Activated CD8-positive, alpha-beta memory T cell treated with anti-CD3 and anti-CD28 coated beads for 48 hours (primary cell): ENCODE results near the gene SGCA.

ENCODE experiments used
- DNase-seq, 3 experiments: peaks; one replicate each; pipeline ENCODE4 v3.0.0-alpha.2; 2020; ENCODE audit warnings: low read depth in 2 of 3, low spot score in 2 of 3

SGCA gene

DNA sequence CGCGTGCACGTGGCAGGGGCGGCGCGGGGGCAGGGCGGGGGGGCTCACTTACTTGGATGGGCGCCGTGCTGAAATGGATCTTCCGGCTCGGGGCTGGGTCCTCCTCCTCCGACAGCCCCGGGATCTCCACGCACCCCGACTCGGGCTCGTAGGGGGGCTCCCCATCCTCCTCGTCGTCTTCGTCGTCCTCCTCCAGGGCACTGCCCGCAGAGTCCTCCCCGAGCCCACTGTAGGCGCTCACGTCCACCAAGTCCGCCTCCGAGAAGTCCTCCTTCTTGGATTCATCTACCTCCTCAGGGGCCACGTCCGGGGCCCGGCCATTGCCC lies 16.8 kb upstream of the SGCA start:
- no peak for DNase-seq

DNA sequence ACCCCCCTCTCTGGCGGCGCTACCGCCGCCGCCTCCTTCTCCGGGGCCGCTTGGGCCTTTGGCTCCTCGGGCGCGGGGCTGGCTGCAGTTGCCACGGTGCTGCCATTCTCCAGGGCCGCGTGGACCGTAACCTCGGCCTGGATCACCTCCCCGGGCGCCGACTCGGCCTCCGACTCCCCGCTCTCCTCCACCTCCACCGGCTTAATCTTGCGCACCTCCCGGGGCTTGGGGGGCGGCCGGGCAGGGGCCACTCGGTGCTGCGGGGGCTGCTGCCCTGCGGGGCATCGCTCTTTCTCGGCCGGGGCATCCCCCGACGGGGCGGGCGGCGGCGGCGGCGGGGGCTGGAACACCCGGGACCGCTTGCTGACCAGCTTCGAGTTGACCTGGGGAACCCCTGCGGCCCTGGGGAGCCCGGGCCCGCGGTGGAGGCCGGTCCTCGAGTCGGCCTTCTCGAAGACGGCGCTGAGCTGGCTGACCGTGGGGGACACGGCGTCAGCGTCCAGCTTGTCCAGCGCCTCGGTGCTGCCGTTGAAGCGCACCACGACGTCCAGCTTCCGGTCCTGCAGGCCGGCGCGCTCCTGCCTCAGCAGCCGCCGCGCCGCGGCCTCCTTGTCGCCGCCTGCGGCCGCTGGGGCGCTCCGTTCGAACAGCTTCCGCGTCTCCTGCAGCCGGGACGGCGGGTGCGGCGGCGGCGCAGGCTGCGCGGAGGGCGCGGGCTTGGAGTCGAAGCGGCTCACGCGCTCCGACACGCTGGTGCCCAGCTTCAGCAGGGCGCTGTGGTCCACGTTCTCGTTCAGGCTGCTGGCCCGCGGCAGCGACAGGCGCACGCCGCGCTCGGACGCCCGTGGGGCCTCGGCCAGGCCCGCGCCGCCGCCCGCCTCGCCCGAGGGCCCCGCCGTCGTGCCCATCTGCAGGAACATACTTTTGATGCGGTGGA lies 16.1 kb upstream of the SGCA start:
- no peak for DNase-seq

DNA sequence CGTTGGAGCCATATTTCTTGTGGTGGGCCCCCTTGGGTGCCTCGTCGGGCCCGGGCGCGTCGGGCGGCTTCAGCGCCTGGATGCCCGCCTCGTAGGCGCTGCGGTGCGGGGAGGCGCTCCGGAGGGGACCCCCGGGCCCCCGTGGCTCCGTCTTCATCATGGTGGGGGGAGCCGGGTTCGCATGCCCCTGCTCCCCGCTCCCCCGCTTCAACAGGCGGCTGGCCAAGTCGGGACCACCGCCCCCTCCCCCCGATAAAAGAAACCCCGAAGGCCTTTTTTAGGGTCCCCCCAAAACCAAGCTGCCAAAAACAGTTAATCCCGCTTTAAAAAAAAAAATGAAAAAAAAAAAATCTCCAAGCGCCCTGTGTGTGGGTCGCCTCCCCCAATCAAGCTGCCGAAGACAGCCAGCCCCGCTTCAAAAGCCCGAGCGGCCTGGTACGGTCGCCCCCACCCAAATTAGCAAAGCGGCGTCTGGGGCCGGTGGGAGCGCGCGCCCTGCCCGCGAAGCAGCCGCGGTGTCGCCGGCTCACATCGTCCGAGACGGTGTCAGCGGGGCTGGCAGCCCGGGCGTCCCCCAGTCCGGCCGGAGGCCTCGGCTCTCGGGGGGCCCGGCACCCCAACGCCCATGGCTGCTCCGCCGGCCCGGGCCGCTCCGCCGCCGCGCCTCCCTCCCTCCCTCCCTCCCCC lies 15.3 kb upstream of the SGCA start, which contains the start of gene PPP1R9B:
PPP1R9B (minus strand) TSS at position 324 of the 687 bp plus-strand sequence; CDS start at position 160, 164 bp downstream.
- DNase-seq = no peak

DNA sequence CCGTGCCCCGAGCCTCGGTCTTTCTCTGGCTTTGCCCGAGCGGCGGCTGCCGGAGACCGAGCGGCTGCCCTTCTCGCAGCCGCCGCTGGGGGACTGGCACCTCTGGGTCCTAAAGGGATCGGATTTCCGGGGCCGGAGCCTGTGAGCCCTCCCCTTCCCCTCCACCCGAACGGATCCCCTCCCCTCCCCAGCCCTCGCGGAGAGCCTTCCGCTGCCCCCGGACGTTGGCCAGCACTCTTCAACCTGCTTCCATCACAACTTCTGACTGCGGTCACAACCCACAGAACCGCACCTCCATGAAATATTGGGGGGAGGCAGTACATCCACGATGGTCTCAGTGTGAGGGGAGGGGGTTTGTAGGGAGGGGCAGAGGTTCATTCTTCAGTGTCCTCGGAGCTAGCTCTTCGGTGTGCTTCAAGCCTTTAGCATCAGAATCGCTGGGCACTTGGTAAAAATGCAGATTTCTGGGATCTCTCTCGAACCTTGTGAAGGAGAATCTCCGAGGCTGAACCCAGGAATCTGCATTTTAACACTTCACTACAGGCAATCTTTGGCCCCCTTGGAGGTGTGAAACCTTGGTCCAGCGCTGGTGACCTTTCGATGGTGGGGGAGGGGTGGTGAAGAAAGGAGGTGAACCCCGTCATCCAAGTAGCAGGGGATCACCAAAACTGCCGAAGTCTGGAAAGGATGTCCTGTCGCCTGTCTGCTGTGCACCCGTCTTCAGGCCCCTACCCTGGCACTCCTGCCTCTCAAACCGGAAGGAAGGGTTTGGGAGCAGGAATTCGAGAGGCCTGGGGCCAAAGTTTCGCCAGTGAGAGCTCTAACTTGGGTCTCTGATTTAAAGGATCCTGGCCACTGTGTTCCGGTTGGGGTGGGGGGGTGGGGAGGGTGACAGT lies 14.5 kb upstream of the SGCA start:
- peak; percentile 68 to 78 (median 75) for DNase-seq

DNA sequence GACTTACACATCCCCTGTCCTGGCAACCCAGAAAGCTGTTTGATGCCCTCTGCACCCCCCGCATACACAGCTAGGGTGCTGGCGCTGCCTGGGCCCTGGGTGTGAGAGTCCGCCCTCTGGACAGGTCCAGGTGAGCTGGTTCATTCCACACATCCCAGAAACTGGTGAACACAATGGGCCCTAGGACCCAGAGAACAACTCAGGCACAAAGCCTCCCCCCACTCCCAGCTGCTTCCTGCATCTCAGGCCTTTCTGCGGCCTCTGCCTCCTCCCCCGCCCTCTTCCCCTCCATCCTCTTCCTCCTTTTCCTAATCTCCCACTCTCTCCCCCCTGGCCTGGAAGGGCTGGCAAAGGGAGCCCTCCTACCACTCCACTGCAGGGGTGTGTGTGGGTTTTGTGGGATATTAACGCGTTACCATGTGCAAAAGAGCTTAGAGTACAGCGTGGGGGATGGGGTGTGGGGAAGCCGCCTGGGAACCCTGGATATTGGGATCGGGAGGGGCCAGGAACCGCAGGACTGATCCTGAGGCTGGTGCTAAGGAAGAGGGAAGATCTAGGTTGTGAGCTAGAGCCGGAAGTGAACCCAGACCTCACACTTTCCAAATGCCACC lies 13.8 kb upstream of the SGCA start:
- DNase-seq = no peak

DNA sequence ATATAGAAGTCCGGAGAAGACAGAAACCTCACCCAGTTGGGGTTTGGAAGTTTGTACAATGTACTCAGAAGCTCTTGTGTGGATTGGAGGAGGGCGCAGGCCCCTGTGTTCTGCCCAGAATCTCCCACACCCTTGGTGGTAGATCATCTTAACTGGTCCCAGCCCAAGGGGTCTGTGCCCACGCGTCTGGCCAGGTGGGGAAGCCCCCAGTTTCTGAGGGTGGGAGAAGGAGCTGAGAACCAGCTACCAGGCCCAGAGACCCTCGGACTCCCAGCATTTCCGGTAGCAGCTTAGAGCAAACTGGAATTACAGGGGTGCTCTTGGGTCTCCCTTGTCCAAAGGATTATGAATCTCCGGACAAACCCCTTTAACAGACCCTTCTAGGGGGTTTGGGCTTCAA lies 13.1 kb upstream of the SGCA start:
- DNase-seq = no peak

DNA sequence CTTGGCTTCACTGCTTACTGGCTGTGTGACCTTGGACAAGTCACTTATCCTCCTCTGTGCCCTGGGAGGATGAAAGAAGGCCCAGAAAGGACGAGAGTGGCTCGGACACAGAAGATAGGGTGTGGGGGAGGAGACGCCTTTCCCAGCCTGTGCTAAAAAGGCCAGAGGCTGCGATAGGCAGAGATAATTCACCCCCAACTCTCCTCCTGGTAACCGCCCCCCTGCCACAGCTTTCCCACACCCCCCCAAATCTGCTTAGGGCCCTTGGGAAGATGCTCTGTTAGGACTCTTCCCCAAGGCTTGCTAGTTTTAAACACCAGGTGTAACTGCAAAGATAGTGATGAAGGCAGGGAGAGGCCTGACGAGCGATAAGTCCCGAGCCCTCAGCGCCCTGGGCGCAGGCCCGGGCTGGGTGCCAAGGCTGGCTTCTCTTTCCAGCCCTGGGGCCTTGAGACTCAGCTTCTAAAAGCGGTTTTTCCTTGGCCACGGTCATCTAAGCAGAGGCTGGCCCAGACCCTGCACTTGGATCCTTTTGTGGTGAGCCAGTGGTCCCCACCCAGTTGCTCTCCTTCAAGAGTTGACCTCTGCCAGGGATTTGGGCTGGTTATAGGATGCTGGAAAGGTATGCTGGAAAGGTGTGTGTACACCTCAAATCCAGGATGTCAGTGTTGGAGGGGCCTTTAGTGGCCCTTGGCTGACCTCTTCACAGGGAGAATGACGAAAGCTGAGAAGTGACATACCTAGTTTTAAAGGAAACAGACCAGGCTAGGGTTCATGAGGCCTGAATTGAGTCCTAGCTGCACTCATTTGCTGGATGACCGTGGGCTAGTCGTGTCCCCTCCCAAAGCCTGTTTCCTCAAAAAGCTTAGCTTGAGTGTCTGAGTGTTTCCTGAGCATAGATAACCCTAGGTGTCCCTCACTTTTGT lies 11.9 kb upstream of the SGCA start:
- DNase-seq = no peak

DNA sequence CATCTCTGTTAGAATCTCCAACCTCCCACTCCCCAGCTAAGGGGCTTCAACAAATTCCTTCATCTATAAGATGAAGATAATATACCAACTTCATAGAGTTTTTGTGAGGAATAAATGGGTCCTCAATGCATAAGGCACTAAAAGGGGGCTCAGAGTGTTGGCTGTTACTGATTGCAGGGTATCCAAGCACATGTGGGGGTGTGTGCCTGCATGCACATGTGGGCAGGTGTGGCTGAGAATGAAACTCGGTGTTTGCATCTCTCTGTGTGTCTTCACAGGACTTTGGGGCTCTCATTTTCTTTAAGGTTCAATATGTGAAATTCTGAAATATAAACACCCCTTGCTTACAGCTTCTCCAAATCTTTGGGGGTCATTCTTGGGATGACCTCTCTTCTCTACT lies 11.2 kb upstream of the SGCA start:
- DNase-seq = no peak

DNA sequence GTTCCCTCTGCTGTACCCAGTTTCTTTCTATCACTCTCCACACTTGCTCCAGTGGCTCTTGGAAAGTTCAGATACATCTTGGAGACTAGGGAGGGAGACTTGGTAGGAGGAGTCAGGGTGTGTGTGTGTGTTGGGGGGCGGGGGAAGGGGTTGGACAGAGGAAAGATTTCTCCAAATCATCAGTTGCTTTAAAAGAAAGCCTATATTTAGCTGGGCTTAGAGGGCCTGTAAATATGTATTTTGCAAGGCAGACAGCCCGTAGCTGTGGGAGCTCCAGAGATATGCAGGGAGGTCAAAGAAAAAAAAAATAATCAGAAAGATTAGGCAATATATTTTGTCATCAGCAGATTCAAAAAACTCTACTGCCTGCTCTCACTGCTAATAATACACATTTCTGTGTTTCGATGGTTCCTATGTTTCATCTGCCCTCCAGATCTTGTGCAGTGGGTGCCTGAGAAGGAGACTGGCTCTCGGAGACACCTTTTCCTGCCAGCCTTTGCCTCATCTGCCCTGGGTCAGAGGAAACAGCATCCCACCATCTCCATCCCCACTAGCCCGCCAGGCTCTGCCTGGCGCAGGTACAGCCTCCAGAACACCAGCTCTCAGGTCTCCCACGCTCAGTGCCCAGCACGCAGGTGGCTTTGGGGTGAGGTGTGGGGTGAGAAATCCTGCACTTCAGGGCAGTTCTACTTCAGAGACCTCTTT lies 10.5 kb upstream of the SGCA start:
- no peak for DNase-seq

DNA sequence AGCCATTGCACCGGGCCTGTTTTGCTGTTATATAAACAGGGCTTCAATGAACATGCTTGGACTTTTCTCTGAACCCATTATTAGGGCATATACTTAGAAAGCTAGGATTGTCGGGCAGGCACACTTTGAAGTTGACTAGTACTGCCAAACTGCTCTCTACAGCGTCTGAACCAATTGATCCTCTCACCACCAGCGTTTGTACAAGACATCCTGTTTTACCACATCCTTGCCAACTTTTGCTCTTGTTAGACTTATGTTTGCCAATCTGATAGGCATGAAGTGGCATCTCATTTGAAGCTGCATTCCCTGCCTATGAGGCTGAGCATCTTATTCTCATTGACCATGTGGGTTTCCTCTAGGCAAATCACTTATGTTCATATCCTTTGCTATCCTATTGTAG lies 7.9 kb upstream of the SGCA start:
- DNase-seq = no peak

DNA sequence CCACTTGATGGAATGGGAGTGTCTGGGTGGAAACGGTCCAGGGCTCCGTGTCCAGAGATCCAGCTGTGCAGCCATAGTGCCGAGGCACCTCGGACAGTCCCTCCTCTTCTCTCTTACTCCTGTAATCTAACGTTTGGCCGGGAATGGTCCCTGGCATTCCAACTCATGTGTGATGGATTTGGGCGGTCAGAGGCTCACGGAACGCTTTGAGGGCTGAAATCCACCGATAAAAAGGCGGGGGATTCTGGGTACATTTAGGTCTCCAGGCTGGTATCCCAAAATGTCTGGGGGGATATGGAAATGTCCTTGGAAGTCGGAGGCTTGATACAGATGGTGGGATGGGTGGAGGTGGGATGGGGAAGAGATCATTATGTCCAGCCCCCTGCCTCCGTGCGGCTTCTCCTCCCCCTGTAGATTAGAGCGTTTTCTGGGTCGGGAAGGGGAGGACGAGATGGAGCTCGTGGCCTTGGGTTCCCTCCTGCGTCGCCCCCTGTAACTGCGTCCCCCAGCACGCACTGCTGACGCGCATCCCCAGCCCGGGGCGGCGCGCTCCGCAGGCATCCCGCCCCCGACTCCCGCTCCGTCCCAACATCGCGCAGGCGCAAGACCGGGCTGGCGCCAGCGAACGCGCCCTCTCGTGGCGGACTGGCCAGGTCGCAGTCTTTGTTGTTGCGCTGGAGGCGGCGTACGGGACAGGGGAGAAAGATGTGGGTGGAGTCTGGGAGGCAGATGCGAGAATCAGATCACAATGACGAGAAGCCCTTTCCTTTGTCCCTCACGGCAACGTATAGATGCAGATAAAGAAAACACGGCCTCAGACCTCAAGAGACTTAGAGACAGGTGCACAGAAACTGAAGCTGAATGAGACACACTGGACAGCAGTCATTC lies 4.5 kb upstream of the SGCA start:
- peak; percentile 94 to 97 (median 95) for DNase-seq

DNA sequence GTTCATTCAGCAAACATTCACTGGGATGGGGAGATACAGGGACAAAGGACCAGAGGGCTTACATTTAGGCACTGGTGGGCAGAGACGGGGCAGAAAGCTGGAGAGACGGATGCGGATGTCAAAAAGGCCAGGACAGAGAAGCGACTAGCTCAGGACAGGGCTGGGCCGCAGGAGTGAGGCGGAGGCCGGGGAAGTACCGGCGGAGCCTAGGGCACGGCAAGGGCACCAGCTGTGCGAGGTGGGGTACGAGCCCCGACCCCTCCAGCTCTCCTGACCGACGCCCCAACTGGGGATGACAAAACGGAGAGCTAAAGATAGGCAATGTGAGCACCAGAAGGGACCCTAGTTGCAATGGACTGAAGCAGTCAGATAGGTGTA lies 3.9 kb upstream of the SGCA start:
- no peak for DNase-seq

DNA sequence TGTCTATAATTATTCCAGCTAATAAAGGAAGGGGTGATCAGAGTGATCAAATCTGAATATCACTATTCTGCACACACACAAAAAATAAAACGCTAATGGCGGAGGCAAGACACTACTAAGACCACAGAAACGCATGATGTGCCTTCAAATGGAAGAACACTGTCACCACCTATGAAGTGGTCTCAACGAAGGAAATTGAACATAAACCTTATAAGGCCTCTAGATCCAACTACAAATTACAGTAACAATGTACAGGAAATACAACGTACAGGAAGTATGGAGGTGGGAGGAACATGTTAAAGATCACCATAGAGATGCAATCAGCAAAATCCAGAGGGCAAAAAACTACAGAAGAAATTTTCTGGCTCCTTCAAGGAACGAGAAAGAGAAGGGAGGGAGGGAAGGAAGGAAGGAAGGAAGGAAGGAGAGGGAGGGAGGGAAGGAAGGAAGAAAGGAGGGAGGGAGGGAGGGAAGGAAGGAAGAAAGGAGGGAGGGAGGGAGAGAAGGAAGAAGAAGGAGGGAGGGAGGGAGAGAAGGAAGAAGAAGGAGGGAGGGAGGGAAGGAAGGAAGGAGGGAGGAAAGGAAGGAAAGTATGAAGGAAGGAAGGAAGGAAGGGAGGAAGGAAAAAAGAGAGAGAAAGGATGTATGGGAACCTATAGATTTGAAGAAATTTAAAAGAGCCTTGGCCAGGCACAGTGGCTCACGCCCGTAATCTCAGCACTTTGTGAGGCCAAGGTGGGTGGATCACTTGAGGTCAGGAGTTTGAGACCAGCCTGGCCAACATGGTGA lies 3.1 kb upstream of the SGCA start:
- DNase-seq = no peak

DNA sequence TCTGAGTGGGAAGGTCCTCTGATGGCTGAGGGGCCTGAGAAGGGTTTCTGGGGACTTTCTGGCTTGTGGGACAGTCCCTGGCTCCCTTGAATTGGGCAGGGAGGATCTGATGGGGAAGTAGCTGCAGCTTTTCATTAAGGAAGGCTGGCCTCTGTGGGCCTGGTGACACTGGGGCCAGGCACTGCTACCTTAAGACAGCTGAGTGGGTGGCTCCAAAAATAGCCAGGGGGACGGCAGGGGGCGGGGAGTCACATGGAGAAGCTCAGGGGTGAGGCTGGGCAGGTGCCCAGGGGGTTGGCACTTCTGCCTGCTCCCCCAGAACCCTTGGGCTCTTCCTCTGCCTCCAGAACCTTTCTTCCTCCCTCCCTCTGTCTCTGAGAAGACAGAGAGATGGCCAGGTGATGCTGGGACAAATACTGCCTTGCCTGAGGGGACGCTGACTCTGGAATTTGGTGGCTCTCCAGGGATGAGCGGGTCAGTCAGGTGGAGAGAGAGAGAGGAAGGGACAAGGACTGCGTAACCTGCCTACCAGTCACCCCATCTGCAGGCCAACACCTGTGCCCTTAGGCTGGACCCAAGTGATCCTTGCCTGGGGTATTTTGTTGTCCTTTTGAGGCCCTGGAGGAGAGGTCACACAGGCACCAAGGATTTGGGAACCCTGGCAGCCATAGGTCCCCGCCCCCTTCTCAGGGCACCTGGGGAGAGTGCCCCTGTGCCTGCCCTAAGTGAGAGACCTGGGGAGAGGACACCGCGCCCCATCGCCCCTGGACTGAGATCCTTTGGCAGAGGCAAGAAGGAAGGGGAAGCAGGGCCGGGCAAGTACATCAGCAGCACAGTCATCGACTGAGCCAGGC lies 1.7 kb upstream of the SGCA start:
- DNase-seq = no peak

DNA sequence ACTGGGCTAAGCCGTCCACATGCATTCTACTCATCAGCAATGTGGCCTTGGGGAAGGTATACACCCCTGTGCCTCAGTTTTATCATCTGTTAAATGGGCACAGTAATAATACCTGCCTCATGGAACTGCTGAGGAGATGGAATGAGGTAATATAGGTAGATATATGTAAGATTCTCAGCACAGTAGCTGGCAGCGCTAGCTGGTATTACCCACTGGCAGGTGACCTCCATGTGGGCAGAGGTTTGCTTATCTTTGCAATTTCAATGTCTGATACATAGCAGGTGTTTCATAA lies 1.2 kb upstream of the SGCA start:
- DNase-seq = no peak

DNA sequence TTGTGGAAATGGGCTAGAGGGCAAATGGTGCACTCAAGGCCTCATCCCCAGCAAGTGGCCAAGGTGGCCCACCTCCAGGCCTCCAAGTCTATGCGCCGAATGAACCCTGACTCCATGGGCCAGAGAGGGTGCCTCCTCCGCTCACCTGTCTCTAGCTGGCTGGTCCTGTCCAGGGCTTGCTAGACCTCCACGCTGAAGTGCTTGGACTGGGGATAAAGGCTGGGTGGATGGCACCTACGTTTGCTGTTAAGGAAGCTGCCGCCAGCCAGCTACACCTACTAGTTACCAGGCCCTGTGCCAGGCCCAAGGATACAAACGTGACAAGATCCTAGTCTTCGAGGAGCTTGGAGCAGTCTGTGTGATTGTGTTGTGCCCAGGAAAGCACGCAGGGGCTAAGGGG lies 739 bp upstream of the SGCA start:
- DNase-seq = no peak

DNA sequence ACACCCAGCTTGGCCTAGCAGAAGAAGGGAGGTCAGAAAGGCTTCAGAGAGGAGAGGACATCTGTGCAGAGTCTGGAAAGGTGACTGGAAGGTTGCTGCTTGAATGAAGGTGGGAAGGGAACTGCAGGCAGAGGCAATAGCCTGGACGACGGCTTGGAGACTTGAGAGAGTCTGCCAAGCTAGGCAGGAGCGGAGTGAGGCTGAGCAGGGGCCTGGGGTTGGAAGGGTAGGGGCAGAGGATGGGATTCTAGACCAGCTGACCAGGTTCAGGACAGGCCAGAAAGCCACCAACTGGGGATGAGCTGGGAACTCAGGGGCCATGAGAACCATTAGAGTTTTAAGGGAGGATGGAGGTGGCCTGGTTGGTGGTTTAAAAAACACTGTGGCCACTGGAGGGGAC lies 339 bp upstream of the SGCA start:
- no peak for DNase-seq
